Transverse colon (tissue), 3 donors: ENCODE results near the gene GPC6.

Experiments
- POLR2A ChIP-seq: fragments of 450-650 bp; IDR thresholded peaks from one replicate; pipeline ENCODE4 v1.6.1; 2016; ENCODE audit warnings: antibody characterized with exemption, mild to moderate bottlenecking, moderate library complexity
- TF ChIP-seq, protein P1 (sequence below), 5 experiments: fragments of 200-600 bp in 3 of 5; fragments of 450-650 bp in 2 of 5; sonication (generic) in 3 of 5; IDR thresholded peaks; 1 replicate in 2 of 5; 2 replicates in 3 of 5; pipeline ENCODE4 v1.5.1; 2016 to 2017; ENCODE audit warnings: antibody characterized with exemption in 5 of 5, inconsistent platforms in 3 of 5, mild to moderate bottlenecking in 2 of 5, moderate library complexity in 1 of 5

DNA sequence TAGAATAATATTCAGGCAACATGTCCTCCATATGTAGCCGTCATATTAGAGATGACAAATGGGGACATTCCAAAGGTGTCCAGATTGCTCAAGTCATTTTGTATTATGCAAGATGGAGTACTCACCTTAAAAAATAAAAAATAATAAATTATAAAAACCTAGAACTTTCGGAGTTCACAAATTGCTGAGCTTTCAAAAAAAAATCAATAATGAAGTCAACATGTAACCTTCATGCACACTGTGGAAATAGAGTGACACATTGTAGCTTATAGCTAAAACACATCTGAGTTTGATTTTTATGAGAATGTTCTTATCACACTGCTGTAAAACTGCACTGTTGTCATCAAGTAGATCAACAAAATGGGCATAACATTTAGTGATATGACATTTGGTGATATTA, 411.2 kb downstream of the GPC6 start:
- no peak for TF ChIP-seq POLR2A
- TF ChIP-seq, protein P1, sequence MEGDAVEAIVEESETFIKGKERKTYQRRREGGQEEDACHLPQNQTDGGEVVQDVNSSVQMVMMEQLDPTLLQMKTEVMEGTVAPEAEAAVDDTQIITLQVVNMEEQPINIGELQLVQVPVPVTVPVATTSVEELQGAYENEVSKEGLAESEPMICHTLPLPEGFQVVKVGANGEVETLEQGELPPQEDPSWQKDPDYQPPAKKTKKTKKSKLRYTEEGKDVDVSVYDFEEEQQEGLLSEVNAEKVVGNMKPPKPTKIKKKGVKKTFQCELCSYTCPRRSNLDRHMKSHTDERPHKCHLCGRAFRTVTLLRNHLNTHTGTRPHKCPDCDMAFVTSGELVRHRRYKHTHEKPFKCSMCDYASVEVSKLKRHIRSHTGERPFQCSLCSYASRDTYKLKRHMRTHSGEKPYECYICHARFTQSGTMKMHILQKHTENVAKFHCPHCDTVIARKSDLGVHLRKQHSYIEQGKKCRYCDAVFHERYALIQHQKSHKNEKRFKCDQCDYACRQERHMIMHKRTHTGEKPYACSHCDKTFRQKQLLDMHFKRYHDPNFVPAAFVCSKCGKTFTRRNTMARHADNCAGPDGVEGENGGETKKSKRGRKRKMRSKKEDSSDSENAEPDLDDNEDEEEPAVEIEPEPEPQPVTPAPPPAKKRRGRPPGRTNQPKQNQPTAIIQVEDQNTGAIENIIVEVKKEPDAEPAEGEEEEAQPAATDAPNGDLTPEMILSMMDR (IDR thresholded peaks at IDR 0.05), result no peak
